H54 (cell line): ENCODE data around the gene ARRDC4.
"Not testable (repeated sequence)": the region's sequence is repeated elsewhere in the genome, so short reads cannot be mapped to it uniquely, and the experiment has no call there.

ENCODE experiments used
- DNase-seq: peaks from one replicate; pipeline ENCODE4 v3.0.0; 2011; ENCODE audit warnings: low spot score, mixed read lengths; ENCODE audit not compliant: insufficient read length
- FAIRE-seq: peaks from 3 replicates; lab custom pipeline; 2011; peaks lifted over from hg19 to GRCh38; lab: Jason Lieb, UNC
- POLR2A ChIP-seq: IDR thresholded peaks from 2 replicates; pipeline ENCODE4 v1.6.1; 2011; ENCODE audit warnings: low read depth, mild to moderate bottlenecking, low read length

ARRDC4 gene

GRCh38 chr15:97979140-97979520 lies 18.6 kb downstream of the ARRDC4 start:
- TF ChIP-seq POLR2A: no peak
- FAIRE-seq (no peak), DNase-seq (no peak)

GRCh38 chr15:97981058-97981457 lies 20.6 kb downstream of the ARRDC4 start:
- TF ChIP-seq POLR2A: no peak
- no peak for DNase-seq
- FAIRE-seq: no peak

- no peak for TF ChIP-seq POLR2A
- no peak for DNase-seq
- FAIRE-seq: no peak
These were observed 21.3 kb downstream of the ARRDC4 start for GRCh38 chr15:97981758-97982157.

DNA sequence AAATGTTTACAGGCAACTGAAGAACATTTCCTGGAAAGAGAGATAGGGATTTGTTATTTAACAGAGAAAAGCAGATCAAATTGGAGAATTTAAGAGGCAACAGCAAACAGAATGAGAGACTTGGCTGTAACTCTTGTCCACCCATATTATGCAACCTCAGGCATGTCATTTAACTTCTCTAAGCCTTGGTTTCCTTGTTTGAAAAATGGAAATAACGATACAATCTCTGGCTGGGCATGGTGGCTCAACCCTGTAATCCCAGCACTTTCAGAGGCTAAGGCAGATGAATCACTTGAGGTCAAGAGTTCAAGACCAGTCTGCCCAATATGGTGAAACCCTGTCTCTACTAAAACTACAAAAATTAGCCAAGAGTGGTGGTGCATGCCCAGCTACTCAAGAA lies 23.7 kb downstream of the ARRDC4 start:
- no peak for TF ChIP-seq POLR2A
- DNase-seq: no peak
- FAIRE-seq: no peak

DNA sequence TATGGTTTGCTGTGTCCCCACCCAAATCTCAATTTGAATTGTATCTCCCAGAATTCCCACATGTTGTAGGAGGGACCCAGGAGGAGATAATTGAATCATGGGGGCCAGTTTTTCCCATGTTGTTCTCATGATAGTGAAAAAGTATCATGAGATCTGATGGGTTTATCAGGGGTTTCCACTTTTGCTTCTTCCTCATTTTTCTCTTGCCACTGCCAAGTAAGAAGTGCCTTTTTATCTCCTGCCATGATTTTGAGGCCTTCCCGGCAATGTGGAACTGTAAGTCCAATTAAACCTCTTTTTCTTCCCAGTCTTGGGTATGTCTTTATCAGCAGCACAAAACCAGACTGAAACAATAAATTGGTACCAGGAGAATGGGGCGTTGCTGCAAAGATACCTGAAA lies 25.5 kb downstream of the ARRDC4 start:
- FAIRE-seq, DNase-seq: not testable (repeated sequence)

DNA sequence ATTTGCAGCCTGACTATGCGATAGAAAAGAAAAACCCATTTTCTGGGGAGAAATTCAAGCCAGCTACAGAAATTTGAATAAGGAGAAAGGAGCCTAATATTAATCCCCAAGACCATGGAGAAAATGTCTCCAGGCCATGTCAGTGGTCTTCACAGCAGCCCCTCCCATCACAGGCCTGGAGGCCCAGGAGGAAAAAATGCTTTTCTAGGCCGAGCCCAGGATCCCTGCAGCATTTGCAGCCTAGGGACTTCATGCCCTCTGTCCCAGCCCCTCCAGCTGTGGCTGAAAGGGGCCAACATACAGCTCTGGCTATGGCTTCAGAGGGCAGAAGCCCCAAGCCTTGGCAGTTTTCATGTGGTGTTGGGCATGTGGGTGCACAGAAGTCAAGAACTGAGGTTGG lies 26.3 kb downstream of the ARRDC4 start:
- TF ChIP-seq POLR2A: no peak
- DNase-seq (no peak), FAIRE-seq (no peak)

GRCh38 chr15:97989299-97989698 lies 28.8 kb downstream of the ARRDC4 start:
- TF ChIP-seq POLR2A: no peak
- DNase-seq (no peak), FAIRE-seq (no peak)

DNA sequence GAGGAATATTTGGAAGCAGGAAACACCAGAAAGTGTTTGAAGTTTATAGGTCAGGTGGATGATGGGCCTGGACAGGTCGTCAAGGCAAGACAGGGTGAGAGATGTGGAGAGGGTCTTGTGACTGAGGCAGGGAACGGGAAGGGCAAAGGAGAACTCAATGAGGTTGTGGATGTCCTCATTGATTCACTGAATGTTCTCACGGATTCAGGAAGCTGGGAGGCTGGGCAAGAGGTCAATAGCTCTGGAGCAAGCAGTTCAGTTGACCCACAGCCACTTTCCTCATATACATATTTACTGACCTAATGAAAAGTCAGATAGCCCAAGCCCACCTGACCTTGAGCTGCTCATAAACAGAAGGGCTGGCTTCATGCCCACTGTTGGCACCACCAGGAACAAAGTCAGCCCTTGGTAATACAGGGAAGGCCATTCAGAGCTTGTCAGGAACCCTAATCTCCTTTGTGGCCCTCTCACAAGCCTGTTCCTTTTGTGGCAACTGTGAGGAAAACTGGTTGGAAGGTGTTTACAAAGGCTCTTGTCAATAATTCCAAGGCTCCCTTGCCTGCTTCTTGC lies 31.6 kb downstream of the ARRDC4 start:
- DNase-seq (no peak), FAIRE-seq (no peak)
- no peak for TF ChIP-seq POLR2A

- TF ChIP-seq POLR2A: no peak
- FAIRE-seq (no peak), DNase-seq (no peak)
These were observed 32.3 kb downstream of the ARRDC4 start for GRCh38 chr15:97992823-97993222.

DNA sequence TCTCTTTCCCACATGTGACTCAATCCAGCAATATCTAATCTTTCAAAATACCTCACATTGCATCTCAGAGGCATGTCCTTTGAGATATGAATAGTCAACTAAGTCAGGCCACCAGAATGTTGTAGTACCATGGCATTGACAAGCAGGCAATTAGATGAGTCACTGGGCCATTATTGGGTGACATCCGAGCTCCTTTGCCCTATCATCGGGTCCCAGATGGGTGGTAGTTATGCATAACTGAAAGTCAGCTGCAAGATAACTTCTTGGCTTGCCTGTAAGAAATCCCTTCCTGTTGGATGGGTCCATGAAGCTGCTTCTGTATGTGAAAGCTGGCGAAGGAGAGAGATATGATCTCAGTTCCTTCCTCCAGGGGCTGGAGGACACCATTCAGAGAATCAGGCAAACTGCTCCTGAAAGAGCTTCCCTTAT lies 32.8 kb downstream of the ARRDC4 start:
- FAIRE-seq (no peak), DNase-seq (no peak)
- TF ChIP-seq POLR2A: no peak

DNA sequence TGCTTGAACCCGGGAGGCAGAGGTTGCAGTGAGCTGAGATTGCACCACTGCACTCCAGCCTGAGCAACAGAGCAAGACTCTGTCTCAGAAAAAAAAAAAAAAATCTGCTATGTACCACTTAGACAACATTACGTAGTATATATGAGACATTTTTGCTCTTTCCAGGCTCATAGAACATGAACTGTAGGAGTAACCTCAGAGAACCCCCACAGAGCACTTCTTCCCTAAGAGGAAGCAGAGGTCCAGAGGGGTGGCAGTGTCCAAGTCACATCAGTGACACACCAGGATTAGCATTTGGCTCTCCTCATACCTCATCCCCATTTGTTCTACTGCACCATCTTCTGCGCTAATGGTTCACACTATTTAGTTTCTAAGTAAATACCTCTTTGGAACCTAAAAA lies 33.7 kb downstream of the ARRDC4 start:
- no peak for TF ChIP-seq POLR2A
- no peak for FAIRE-seq
- DNase-seq: no peak

DNA sequence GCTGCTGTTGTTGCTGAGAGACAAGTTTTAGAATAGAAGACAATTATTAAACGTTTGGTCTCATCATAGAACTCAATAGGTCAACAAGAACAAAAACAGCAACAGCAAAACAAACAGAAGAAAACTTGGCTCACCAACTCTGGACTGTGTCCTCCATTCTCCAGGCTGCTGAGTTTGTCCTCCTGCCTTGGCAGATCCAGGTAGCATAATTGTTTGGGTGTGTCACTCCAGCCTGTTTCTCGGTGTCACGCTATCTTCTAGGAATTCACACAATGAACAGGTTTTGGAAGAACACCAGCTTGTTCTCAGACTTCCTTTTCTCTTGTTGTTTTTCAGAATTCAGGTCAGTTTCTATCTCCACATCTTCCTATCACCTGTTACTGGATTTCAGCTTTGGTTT lies 34.7 kb downstream of the ARRDC4 start:
- TF ChIP-seq POLR2A: no peak
- FAIRE-seq (no peak), DNase-seq (no peak)

DNA sequence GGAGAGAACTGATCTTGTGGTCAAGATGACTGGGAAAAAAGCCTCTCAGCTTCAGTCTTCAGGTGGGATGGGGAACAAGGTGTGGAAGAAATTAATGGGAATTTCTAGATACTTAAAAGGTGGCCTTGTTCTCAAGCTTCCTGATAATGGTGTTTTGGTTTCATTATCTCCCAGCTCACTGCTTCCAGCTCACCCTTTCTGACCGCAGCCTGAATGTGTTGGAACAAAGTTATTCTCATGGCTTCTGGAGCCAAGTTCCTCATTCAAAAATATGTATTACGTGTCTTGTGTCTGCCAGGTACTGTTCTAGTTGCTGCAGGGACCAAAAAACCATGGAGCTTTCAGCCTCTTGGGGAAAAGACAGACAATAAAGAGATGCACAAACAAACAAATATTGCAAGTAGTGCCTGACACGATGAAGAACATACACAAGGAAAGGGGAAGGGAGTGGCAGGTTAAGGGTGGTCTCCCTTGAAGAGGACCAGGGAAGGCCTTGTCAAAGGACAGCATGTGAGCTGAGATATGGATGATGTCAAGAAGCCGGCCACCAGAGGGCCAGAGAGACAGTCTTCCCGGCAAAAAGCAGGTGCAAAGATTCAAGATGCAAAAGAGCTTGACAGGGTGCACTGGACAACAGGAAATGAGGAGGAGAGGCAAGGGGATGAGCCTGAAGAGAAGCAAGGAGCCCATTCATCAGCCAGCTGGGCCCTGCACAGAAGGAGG lies 35.5 kb downstream of the ARRDC4 start:
- no peak for TF ChIP-seq POLR2A
- DNase-seq (no peak), FAIRE-seq (no peak)

- DNase-seq: no peak
- no peak for TF ChIP-seq POLR2A
- FAIRE-seq: no peak
These were observed 38.0 kb downstream of the ARRDC4 start for GRCh38 chr15:97998307-97999071.
